Keratinocyte (primary cell): ENCODE results near the gene PTRH2. TPM values are rescaled to one million over a fixed set of nuclear protein-coding genes. Genes with fewer than 3 reads are reported as not detected.

Experiments used
- DNase-seq: peaks from one replicate; pipeline ENCODE4 v3.0.0-alpha.2; 2011; ENCODE audit warnings: low read depth, missing footprints, low spot score
- FAIRE-seq: peaks from 2 replicates; lab custom pipeline; 2011; peaks lifted over from hg19 to GRCh38; lab: Jason Lieb, UNC
- H2AFZ ChIP-seq: 2 replicates; pipeline ENCODE4 v1.6.0; 2012; ENCODE audit warnings: low read length, control low read depth, inconsistent platforms; ENCODE audit not compliant: control insufficient read depth
- H3K27ac ChIP-seq: 2 replicates; pipeline ENCODE4 v1.5.1; 2011; ENCODE audit warnings: low read length; ENCODE audit not compliant: control insufficient read depth, insufficient read depth
- H3K27me3 ChIP-seq: 3 replicates; pipeline ENCODE4 v1.6.0; 2011; ENCODE audit warnings: low read length; ENCODE audit not compliant: control insufficient read depth, insufficient read depth; ENCODE audit errors: extremely low read depth
- H3K36me3 ChIP-seq, 2 experiments: 2 replicates in 1 of 2; 3 replicates in 1 of 2; pipeline ENCODE4 v1.5.1; 2011; ENCODE audit warnings: low read length in 2 of 2, mild to moderate bottlenecking in 1 of 2; ENCODE audit not compliant: control insufficient read depth in 2 of 2, insufficient read depth in 2 of 2; ENCODE audit errors: extremely low read depth in 1 of 2
- H3K4me1 ChIP-seq: 3 replicates; pipeline ENCODE4 v1.5.1; 2011; ENCODE audit warnings: low read length; ENCODE audit not compliant: control insufficient read depth, insufficient read depth; ENCODE audit errors: extremely low read depth
- H3K4me2 ChIP-seq: 3 replicates; pipeline ENCODE4 v1.6.0; 2011; ENCODE audit warnings: low read depth, low read length; ENCODE audit not compliant: control insufficient read depth, insufficient read depth; ENCODE audit errors: extremely low read depth
- H3K4me3 ChIP-seq, 3 experiments: fragments of 200-600 bp in 1 of 3; sonication (generic) in 1 of 3; 2 replicates in 2 of 3; 3 replicates in 1 of 3; pipeline ENCODE4 v1.5.1; 2011 to 2016; ENCODE audit warnings: low read length in 3 of 3, mild to moderate bottlenecking in 3 of 3, control low read depth in 2 of 3, inconsistent platforms in 1 of 3, low read depth in 1 of 3, mixed read lengths in 1 of 3, mixed run types in 1 of 3, moderate library complexity in 1 of 3; ENCODE audit not compliant: control insufficient read depth in 2 of 3, insufficient read depth in 2 of 3; ENCODE audit errors: extremely low read depth in 1 of 3
- H3K79me2 ChIP-seq: 2 replicates; pipeline ENCODE4 v1.6.0; 2012; ENCODE audit warnings: low read length; ENCODE audit not compliant: control insufficient read depth, insufficient read depth
- H3K9ac ChIP-seq: 3 replicates; pipeline ENCODE4 v1.6.0; 2011; ENCODE audit warnings: low read length; ENCODE audit not compliant: control insufficient read depth, insufficient read depth; ENCODE audit errors: extremely low read depth
- H3K9me1 ChIP-seq: 3 replicates; pipeline ENCODE4 v1.6.0; 2011; ENCODE audit warnings: low read length; ENCODE audit not compliant: control insufficient read depth, insufficient read depth; ENCODE audit errors: extremely low read depth
- H3K9me3 ChIP-seq: 2 replicates; pipeline ENCODE4 v1.5.1; 2012; ENCODE audit warnings: low read depth, low read length; ENCODE audit not compliant: control insufficient read depth
- H4K20me1 ChIP-seq: 3 replicates; pipeline ENCODE4 v1.6.0; 2011; ENCODE audit warnings: low read length; ENCODE audit not compliant: control insufficient read depth, insufficient read depth; ENCODE audit errors: extremely low read depth
- CTCF ChIP-seq, 3 experiments: IDR thresholded peaks in 1 of 3; conservative IDR thresholded peaks in 1 of 3; optimal IDR thresholded peaks in 1 of 3; 2 replicates in 2 of 3; 3 replicates in 1 of 3; pipeline versions ENCODE3 to v1.5.1; 2011; ENCODE audit warnings: low read length in 3 of 3, mild to moderate bottlenecking in 3 of 3, moderate library complexity in 2 of 3, control low read depth in 1 of 3, inconsistent platforms in 1 of 3; ENCODE audit not compliant: insufficient read depth in 2 of 3; ENCODE audit errors: extremely low read depth in 1 of 3
- EZH2 ChIP-seq: IDR thresholded peaks from one replicate; pipeline ENCODE4 v1.6.1; 2012; ENCODE audit warnings: inconsistent platforms, mild to moderate bottlenecking, low read length, moderate library complexity
- dilution Hi-C: fragments of 300-500 bp; cut with MboI; formaldehyde crosslinking; loops from one replicate; pipeline ENCODE4 v1.7.0; 2020; ENCODE audit warnings: low sequenced_read_pairs; ENCODE audit not compliant: extremely low pct_ligation_motif_present
- polyA plus RNA-seq, 5 experiments: library from polyadenylated mRNA; depleted of rRNA in 3 of 5; stranded (reverse) in 3 of 5; stranded (forward) in 1 of 5; unstranded in 1 of 5; fragments of >200 nt; gene quantifications; 1 replicate in 1 of 5; 2 replicates in 3 of 5; 3 replicates in 1 of 5; pipeline versions ENCODE4 v1.2.1 to v1.2.3, GENCODE V29; 2011 to 2012; ENCODE audit warnings: missing spikeins in 2 of 5, low read depth in 1 of 5, low replicate concordance in 1 of 5

Gene PTRH2
- polyA plus RNA-seq, 1 donor (not counting 4 experiments of a cell fraction or from before 2014, with no cell fraction given): 107 TPM

- Histone ChIP-seq H4K20me1 (no peaks in the 10 kb centered on the region), H3K4me2 (no peak overlapping the region), H2AFZ (no peak overlapping the region), H3K9me3 (no peaks in the 10 kb centered on the region), H3K9ac (no peak overlapping the region), H3K9me1 (no peaks in the 10 kb centered on the region), H3K27ac (no peak overlapping the region), H3K36me3 (peaks cover 3 to 7% of the 10 kb centered on the region in 2 experiments), H3K79me2 (peaks cover 10% of the 10 kb centered on the region), H3K4me3 (no peak overlapping the region), H3K4me1 (no peaks in the 10 kb centered on the region), H3K27me3 (no peaks in the 10 kb centered on the region)
- dilution Hi-C loops: no loop called here
- FAIRE-seq (no peak), DNase-seq (no peak)
- TF ChIP-seq CTCF (optimal IDR thresholded peaks at IDR 0.05 in 1 of 3, IDR thresholded peaks at IDR 0.05 in 1 of 3, conservative IDR thresholded peaks at IDR 0.05 in 1 of 3; ENCODE audit: extremely low read depth in 1 of 3, insufficient read depth in 2 of 3, low read length in 3 of 3): no peak
- TF ChIP-seq EZH2: no peak
These were observed 27.0 kb upstream of the PTRH2 start for GRCh38 chr17:59734226-59734625.

GRCh38 chr17:59733697-59734096 is 26.5 kb upstream of the PTRH2 start:
- H3K4me2 ChIP-seq: no peak overlapping the region
- no peaks in the 10 kb centered on the region for H3K9me3 ChIP-seq
- no peak overlapping the region for H3K4me3 ChIP-seq
- no peak for DNase-seq
- peaks cover 3 to 7% of the 10 kb centered on the region in 2 experiments for H3K36me3 ChIP-seq
- H3K27me3 ChIP-seq: no peaks in the 10 kb centered on the region
- dilution Hi-C loops: no loop called here
- no peak overlapping the region for H2AFZ ChIP-seq
- H3K9me1 ChIP-seq: no peaks in the 10 kb centered on the region
- no peaks in the 10 kb centered on the region for H4K20me1 ChIP-seq
- H3K27ac ChIP-seq: no peak overlapping the region
- no peak for TF ChIP-seq EZH2
- no peak for TF ChIP-seq CTCF (optimal IDR thresholded peaks at IDR 0.05 in 1 of 3, IDR thresholded peaks at IDR 0.05 in 1 of 3, conservative IDR thresholded peaks at IDR 0.05 in 1 of 3; ENCODE audit: extremely low read depth in 1 of 3, insufficient read depth in 2 of 3, low read length in 3 of 3)
- peaks cover 13% of the 10 kb centered on the region for H3K79me2 ChIP-seq
- H3K4me1 ChIP-seq: peaks cover 3% of the 10 kb centered on the region
- no peak overlapping the region for H3K9ac ChIP-seq
- no peak for FAIRE-seq
